Thyroid gland (tissue), 4 donors: ENCODE results near the gene RBBP8.

Source experiments
- POLR2A ChIP-seq, 2 donors: fragments of 450-650 bp; IDR thresholded peaks; one replicate each; pipeline ENCODE4 v1.6.1; 2017; ENCODE audit warnings: antibody characterized with exemption in 2 of 2, mild to moderate bottlenecking in 2 of 2, moderate library complexity in 1 of 2
- TF ChIP-seq, protein P1 (sequence below), 6 experiments: fragments of 200-600 bp in 3 of 6; fragments of 450-650 bp in 3 of 6; sonication (generic) in 3 of 6; IDR thresholded peaks; one replicate each; pipeline ENCODE4 v1.5.1; 2016 to 2019; ENCODE audit warnings: antibody characterized with exemption in 6 of 6, mild to moderate bottlenecking in 2 of 6, inconsistent platforms in 1 of 6, moderate library complexity in 1 of 6

DNA sequence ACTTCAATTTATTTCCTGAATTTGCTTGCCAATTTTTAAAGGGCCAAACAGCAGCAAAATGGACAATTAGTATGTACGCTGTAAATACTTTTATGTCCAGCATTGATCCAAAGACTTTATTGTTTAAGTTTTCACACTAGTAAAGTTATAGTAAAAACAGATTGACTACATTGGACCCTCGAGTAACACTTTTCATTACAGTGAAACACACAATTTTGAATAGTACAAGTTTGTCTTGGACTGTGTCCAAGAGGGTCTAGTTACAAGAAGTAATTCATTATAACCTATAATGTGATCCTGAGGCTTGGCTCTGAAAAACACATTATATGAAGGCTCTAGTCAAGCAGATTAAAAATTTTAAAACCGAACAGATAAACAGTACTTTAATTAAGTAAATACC is 11.4 kb upstream of the RBBP8 start:
- TF ChIP-seq, protein P1, sequence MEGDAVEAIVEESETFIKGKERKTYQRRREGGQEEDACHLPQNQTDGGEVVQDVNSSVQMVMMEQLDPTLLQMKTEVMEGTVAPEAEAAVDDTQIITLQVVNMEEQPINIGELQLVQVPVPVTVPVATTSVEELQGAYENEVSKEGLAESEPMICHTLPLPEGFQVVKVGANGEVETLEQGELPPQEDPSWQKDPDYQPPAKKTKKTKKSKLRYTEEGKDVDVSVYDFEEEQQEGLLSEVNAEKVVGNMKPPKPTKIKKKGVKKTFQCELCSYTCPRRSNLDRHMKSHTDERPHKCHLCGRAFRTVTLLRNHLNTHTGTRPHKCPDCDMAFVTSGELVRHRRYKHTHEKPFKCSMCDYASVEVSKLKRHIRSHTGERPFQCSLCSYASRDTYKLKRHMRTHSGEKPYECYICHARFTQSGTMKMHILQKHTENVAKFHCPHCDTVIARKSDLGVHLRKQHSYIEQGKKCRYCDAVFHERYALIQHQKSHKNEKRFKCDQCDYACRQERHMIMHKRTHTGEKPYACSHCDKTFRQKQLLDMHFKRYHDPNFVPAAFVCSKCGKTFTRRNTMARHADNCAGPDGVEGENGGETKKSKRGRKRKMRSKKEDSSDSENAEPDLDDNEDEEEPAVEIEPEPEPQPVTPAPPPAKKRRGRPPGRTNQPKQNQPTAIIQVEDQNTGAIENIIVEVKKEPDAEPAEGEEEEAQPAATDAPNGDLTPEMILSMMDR (IDR thresholded peaks at IDR 0.05), result no peak
- TF ChIP-seq POLR2A (IDR thresholded peaks at IDR 0.05), result no peak
